ENCODE data around the gene MGP. TPM values are rescaled to one million over a fixed set of nuclear protein-coding genes. Genes with fewer than 3 reads are reported as not detected.

The MGP gene
- polyA plus RNA-seq, 1 donor from 2014 or later = 0.90 TPM

GRCh38 chr12:14842315-14842714 is 43.3 kb downstream of the MGP start:
- Histone ChIP-seq H3K36me3 (ENCODE audit: insufficient read depth, low read length) (no peaks in the 10 kb centered on the region), H3K4me3 (ENCODE audit: low read length) (no peak overlapping the region), H3F3A (ENCODE audit: insufficient read depth, low read length, poor library complexity, severe bottlenecking) (no peaks in the 10 kb centered on the region), H3K9me2 (ENCODE audit: insufficient read depth, low read length) (no peaks in the 10 kb centered on the region), H4K20me1 (ENCODE audit: insufficient read depth) (no peaks in the 10 kb centered on the region), H3K9me3 (ENCODE audit: low read length) (no peaks in the 10 kb centered on the region), H3K27me3 (ENCODE audit: insufficient read depth, low read depth, low read length) (no peaks in the 10 kb centered on the region), H2AFZ (ENCODE audit: low read depth, low read length) (no peak overlapping the region), H3K27ac (ENCODE audit: low read length) (no peak overlapping the region), H3K9ac (ENCODE audit: low read length) (no peak overlapping the region), H3K4me2 (ENCODE audit: low read length) (no peak overlapping the region), H3K79me2 (replicated peaks; ENCODE audit: insufficient read depth, low read length) (no peaks in the 10 kb centered on the region)
- TF ChIP-seq RAD21 (conservative IDR thresholded peaks at IDR 0.05) (no peak), EZH2 (IDR thresholded peaks at IDR 0.05; ENCODE audit: borderline replicate concordance, insufficient read depth, low read length, poor library complexity, severe bottlenecking) (no peak), TAF1 (IDR thresholded peaks at IDR 0.05; ENCODE audit: low read depth) (no peak), SMC3 (conservative IDR thresholded peaks at IDR 0.05; ENCODE audit: poor library complexity) (no peak)

GRCh38 chr12:14841761-14842160 is 43.9 kb downstream of the MGP start:
- Histone ChIP-seq H3K9me3 (ENCODE audit: low read length) (no peaks in the 10 kb centered on the region), H3K4me3 (ENCODE audit: low read length) (no peak overlapping the region), H2AFZ (ENCODE audit: low read depth, low read length) (no peak overlapping the region), H3K79me2 (replicated peaks; ENCODE audit: insufficient read depth, low read length) (no peaks in the 10 kb centered on the region), H3K27me3 (ENCODE audit: insufficient read depth, low read depth, low read length) (no peaks in the 10 kb centered on the region), H3K27ac (ENCODE audit: low read length) (no peak overlapping the region), H3K4me2 (ENCODE audit: low read length) (no peak overlapping the region), H3F3A (ENCODE audit: insufficient read depth, low read length, poor library complexity, severe bottlenecking) (no peaks in the 10 kb centered on the region), H3K9me2 (ENCODE audit: insufficient read depth, low read length) (no peaks in the 10 kb centered on the region), H3K9ac (ENCODE audit: low read length) (no peak overlapping the region), H4K20me1 (ENCODE audit: insufficient read depth) (no peaks in the 10 kb centered on the region), H3K36me3 (ENCODE audit: insufficient read depth, low read length) (no peaks in the 10 kb centered on the region)
- TF ChIP-seq EP300 (conservative IDR thresholded peaks at IDR 0.05; ENCODE audit: poor library complexity, severe bottlenecking) (no peak), MXI1 (conservative IDR thresholded peaks at IDR 0.05; ENCODE audit: poor library complexity, severe bottlenecking) (no peak), POLR2AphosphoS5 (IDR thresholded peaks at IDR 0.05) (no peak), REST (IDR thresholded peaks at IDR 0.05; ENCODE audit: borderline replicate concordance) (no peak), TAF1 (IDR thresholded peaks at IDR 0.05; ENCODE audit: low read depth) (no peak), EZH2 (IDR thresholded peaks at IDR 0.05; ENCODE audit: borderline replicate concordance, insufficient read depth, low read length, poor library complexity, severe bottlenecking) (no peak), SMC3 (conservative IDR thresholded peaks at IDR 0.05; ENCODE audit: poor library complexity) (no peak), CTCF (IDR thresholded peaks at IDR 0.05; ENCODE audit: poor library complexity, severe bottlenecking) (no peak), RAD21 (conservative IDR thresholded peaks at IDR 0.05) (no peak)
